CD4-positive, alpha-beta T cell treated with Interleukin-21 for 1 hour (primary cell): ENCODE data around the gene GSTK1.
"Not testable (repeated sequence)": the region's sequence is repeated elsewhere in the genome, so short reads cannot be mapped to it uniquely, and the experiment has no call there.

Source experiments
- DNase-seq: peaks from one replicate; pipeline ENCODE4 v3.0.0-alpha.2; 2020

GSTK1 gene

DNA sequence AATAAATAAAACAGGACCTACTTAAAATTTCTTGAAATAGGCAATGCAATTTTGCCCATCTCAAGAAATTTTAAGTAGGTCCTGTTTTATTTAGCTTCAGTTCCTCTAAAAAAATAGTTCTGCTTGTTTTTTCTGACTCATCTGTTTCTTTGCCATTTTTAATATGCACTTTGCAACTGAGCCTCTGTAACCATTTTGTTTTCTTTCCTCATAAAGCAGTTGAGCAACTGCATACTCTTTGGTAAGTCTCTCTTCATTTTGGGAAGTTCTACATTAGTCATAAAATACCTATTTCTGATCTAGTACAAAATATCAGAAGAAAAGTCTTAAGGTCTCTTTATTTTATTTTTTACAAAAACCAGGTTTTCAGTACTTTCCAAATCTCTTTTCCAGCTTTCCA lies 23.4 kb upstream of the GSTK1 start:
- DNase-seq = no peak

DNA sequence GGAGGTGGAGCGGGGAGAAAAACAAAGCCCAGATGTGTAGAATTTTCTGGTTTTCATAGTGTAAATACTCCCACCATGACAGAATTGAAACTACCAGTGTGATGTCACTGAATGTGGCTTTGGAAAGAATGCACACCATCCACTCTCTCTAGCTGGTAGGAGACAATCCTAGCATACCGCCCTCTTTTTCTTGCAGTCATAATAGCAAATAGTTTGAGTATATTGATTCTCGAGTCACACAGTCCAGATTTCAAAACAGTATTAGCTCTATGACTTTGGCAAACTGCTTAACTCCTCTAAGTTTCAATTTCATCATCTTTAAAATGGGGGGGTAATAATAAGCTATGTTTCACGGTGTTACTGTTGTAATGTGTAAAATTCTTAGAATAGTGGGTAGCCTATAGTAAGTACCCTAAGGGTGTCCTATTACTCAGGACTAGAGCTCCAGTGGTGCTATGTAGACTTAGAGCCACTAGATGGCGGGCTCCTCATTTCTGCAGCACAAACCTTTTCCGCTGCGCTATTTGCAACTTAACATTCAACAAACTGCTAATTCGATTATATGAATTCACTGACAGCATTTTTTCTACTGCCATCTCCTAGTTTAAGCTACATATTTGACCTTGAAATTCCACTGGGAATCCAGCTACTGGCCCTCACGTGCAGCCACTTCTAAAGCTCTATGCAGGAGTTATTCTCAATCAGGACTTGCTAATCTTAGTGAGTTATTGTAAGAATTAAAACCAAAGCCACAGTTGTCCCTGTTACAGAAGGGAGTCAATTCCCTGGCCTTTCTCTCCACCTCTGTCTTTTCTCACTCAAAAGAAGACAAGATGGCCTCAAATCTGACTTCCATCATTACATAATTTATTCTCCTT lies 22.7 kb upstream of the GSTK1 start:
- DNase-seq = peak; percentile 85

DNA sequence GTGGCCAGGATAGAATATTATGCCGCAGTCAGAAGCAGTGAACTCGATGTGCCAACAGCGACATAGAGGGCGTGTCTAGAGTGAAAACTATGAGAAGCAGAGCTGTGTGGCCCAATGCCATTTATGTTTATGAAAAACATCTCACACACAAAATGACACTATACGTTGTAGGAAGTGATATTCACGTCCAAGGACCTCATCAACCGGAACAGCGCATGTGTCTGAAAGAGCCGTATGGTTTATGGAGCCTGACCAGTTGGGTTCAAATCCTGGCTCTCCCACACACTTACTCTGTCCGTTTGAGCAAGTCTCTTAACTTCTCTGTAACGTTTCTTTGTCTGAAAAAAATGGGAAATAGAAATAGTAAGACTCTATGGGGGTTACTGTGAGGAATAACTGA lies 20.9 kb upstream of the GSTK1 start:
- no peak for DNase-seq

DNA sequence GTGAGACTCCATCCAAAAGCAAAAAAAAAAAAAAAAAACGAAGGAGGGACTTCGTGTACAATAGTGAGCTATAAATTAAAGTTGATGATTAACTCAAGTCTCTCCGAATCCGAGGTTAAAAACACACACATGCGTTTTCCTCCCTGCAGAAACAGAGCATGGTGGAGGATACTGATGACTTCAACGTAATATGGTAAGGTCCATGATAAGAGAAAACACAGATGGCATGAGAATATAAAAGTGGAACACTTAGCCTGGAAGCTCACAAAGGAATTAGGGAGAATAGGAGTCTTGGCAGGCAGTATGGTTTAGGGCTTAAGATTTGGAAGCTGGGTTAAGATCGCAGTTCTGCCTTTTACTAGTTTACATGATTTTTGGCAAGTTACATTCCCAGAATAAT lies 20.1 kb upstream of the GSTK1 start:
- no peak for DNase-seq

DNA sequence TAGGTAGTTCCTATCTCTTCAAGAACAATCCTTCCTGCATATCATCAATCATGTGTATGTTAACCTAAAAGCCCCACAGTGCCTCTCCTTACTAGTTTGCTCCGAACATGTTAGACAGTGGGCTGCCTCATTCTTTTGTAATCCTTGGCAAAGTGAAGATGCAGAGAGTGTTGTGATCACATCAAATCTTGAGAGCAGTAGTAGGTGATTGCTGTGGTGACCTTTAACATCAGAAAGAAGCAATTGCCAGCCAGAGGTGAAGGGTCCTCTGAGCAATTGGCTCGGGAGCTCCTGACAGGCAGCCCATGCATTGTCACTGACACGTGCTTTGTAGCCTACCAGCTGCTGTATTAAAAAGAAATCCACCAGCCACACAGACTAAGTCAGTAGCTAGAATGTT lies 19.6 kb upstream of the GSTK1 start:
- no peak for DNase-seq

DNA sequence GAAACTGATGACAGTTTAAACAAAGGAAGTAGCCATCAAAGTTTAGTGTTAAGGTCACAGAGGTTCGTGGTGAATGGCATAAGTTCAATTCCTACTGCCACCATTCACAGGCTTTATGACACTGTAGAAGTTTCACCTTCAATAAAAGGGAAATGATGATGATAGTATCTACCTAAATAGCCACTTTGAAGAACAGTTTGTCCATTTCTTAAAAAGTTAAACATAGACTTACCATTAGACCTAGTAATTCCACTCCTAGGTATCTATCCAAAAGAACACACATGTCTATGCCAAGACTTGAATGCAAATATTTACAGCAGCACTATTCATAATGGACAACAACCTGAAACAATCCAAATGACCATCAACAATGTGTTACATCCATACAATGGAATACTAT lies 18.9 kb upstream of the GSTK1 start:
- no peak for DNase-seq

- no peak for DNase-seq
These were observed 18.1 kb upstream of the GSTK1 start for GRCh38 chr7:143245123-143245522.

DNA sequence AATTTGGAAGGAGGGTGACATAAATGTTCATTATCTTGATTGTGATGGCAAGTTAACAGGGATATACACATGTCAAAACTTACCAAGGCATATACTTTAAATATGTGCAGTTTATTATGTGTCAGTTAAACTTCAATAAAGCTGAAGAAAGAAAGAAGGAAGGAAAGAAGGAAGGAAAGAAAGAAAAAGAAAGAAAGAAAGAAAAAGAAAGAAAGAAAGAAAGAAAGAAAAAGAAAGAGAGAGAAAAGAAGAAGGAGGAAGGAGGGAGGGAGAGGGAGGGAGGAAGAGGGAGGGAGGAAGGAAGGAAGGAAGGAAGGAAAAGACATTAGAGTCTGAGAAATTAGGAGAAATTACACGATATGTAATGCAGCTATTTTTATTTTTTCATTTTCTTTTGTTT lies 15.9 kb upstream of the GSTK1 start:
- no peak for DNase-seq

DNA sequence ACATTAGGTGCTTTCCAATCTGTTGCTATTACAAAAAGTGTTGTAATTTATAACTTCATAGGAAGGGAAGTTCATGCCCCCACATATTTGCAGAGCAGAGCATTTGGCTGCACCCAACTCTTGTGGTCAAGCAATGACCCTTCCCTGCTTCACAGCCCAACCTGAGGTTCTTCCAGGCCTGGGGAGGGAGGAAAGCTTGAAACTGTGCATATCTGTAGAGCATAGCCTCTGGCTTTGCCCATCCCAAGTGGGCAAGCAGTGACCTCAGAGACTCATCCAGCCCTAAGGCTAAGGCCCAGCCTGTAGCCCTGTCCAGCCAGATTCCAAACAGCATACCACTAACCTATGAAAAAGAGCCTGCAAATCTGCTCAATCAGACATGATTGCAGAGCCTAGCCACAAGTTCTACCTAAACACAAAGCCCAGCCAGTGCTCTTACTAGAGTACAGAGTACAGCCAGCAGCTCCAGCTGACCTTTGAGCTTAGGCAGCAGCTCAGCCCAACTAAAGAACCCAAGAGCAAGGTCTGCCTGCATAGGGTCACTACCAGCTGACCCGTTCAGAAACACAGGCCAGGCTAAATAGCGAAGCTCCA lies 14.4 kb upstream of the GSTK1 start:
- DNase-seq = no peak

- DNase-seq = no peak
These were observed 13.0 kb upstream of the GSTK1 start for GRCh38 chr7:143250199-143250598.

- peak; percentile 59 for DNase-seq
These were observed 12.4 kb upstream of the GSTK1 start for GRCh38 chr7:143250822-143251221.

- peak; percentile 49 for DNase-seq
These were observed 11.2 kb upstream of the GSTK1 start for GRCh38 chr7:143252006-143252405.

GRCh38 chr7:143255564-143255963 lies 7.7 kb upstream of the GSTK1 start:
- no peak for DNase-seq

DNA sequence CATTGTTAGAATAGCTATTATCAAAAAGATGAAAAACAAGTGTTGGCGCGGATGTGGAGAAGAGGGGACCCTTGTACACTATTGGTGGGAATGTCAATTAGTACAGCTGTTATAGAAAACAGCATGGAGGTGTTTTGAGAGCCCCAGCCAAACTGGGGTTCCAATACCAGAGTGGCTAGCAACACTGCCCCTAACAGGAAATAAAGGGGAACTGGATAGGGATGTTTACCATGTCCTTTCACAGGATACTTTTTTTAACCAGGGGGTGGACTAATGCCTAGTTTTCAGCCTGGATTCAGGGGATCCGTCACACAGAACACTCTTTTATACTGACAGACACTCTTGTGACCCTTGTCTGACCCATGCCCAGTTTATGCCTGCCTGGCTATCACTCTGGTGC lies 6.9 kb upstream of the GSTK1 start:
- DNase-seq = no peak

GRCh38 chr7:143256932-143257331 lies 6.3 kb upstream of the GSTK1 start:
- DNase-seq = no peak

DNA sequence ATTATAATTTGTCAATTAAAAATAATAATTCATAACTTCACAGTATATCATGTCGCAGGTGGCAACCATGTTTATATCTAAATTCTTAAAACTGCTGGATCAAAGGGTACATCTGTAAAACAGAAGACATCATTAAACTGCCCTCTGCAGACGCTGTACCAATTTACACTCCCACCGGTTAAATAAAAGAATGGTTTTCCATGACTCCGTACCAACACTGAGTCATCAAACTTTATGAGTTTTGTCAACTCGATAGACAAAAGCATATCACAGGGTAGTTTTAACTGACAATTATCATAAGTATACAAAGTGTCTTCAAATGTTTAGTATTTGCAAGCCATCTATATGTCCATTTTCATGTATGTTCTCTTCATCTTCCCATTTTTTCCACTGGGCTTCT lies 5.7 kb upstream of the GSTK1 start:
- DNase-seq = no peak

DNA sequence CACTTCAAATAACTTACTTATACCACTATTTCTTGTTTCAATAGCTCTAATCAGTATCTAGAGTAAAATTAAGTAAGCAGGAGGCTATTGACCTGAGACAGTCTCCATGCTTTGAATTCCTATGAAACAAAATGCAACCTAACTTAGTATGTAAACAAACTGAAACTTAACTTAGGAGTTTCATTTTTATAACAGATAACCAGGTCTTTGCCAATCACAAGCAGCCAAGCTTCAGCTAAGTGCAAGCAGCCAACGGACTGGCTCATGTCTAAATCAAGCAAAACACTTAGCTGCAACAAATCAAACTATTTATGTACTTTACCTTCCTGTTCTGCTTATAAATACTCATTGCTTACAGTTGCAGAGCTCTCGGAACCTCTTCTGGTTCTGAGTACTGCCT lies 4.4 kb upstream of the GSTK1 start:
- peak; percentile 42 for DNase-seq

DNA sequence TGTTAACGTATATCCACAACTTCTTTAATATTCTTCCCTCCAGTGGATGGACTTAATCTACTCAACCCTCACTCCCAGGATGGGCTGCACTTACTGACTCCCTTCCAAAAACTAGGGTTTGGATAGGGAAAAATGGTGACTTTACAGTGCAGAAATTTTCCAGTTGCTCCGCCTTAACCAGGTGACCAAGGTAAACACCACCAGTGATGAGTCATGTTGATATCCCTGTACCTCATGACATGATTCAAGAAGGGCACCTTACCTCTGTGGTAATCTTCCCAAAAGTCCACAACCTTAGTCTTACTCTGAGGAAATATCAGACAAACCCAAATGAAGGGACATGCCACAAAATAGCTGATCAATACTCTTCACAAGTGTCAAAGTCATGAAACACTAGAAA lies 3.5 kb upstream of the GSTK1 start:
- DNase-seq = no peak

DNA sequence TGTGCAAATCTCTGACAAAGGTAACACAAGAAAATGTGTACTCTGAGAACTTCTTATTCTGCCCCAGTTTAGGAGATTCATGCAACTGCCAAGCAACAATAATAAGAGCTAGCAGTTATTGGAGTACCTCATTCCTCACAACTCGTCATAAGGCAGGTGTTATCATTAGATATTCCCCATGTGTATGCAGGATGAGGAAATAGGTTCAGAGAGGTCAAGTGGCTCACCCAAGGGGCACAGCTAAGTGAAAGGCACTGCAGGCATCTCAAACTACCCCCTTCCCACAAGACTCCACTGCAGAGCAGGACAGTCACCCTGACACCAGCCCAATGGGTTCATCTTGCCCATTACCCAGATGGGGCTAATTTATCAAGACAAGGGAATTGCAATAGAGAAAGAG lies 1.3 kb upstream of the GSTK1 start:
- no peak for DNase-seq

- DNase-seq = not testable (repeated sequence)
These were observed 941 bp downstream of the GSTK1 start for GRCh38 chr7:143264196-143264568.

DNA sequence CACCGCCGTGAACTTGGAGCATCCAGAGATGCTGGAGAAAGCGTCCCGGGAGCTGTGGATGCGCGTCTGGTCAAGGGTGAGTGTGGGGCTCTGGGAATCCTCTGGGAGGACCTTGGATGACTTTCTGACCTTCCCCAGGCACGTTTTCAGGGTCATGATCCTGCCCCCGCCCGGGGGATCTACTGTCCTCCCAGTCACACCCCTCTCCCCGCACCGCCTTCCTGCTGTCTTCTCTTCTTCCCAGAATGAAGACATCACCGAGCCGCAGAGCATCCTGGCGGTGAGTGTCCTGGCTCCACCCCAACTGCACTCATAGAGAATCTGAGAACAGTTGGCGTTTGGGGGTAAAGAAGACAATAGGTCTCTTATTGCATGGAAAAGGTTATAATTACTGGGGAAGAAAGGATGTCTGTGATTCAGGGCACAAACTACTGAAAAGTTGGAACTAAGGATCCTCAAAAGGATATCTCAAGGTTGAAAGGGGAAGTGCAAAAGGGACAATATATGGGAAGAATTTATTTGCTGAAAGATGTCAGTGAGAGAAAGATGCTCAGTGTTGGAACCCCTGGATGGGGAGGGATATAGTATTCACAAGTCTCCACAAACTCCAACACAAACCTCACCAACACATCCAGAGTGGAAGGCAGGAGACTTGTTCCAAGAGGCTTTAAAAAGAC lies 1.9 kb downstream of the GSTK1 start:
- DNase-seq = no peak

DNA sequence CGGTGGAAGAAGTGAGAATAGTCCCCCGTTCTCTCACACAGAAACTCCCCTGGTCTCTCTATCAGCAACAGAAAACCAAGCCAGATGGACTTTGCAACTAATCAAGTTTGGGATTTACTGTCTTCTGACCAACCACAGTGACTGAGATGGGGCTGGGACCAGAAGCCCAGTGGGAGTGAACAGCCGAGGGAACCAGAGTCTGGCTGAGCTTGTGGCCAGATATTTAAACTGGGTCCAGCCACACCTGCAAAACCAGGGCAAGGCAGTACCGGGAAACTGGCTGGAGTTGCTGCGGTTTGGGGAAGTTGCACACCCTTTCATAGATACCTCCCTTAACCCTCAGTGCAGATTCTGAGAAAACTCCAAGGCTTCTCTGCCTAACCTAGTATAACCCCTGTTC lies 6.0 kb downstream of the GSTK1 start:
- no peak for DNase-seq

GRCh38 chr7:143271240-143271639 lies 8.0 kb downstream of the GSTK1 start:
- DNase-seq = no peak

DNA sequence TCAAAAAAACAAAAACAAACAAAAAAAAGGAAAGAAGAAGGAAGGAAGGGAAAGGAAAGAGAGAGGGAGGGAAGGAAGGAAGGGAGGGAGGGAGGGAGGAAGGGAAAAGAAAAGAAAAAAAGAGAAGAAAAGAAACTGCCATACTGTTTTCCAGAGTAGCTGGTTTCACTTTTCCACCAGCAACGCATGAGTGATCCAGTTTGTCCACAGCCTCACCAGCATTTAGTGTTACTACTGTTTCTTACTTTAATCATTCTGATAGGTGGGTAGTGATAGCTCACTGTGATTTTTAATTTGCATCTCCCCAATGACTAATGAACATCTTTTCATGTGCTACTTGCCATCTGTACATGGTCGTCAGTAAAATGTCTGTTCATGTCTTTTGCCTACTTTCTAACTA lies 9.6 kb downstream of the GSTK1 start:
- DNase-seq = no peak
